Fibroblast of lung (primary cell): ENCODE measurements around the gene SCIMP.
"Not testable (repeated sequence)": the region's sequence is repeated elsewhere in the genome, so short reads cannot be mapped to it uniquely, and the experiment has no call there.

Source experiments
- EZH2 ChIP-seq: IDR thresholded peaks from 2 replicates; pipeline ENCODE4 v1.5.1; 2012; ENCODE audit warnings: low read length, control low read depth, mild to moderate bottlenecking; ENCODE audit errors: missing control alignments
- TF ChIP-seq, protein P1 (sequence below), 2 donors: IDR thresholded peaks in 1 of 2; conservative IDR thresholded peaks in 1 of 2; 1 replicate in 1 of 2; 2 replicates in 1 of 2; pipeline ENCODE4 v1.5.1; 2011 to 2012; ENCODE audit warnings: low read length in 2 of 2, control low read depth in 1 of 2, inconsistent platforms in 1 of 2, low read depth in 1 of 2, mild to moderate bottlenecking in 1 of 2

GRCh38 chr17:5161793-5162192 is 72.9 kb downstream of the SCIMP start:
- not testable (repeated sequence) for TF ChIP-seq EZH2
- TF ChIP-seq, protein P1, sequence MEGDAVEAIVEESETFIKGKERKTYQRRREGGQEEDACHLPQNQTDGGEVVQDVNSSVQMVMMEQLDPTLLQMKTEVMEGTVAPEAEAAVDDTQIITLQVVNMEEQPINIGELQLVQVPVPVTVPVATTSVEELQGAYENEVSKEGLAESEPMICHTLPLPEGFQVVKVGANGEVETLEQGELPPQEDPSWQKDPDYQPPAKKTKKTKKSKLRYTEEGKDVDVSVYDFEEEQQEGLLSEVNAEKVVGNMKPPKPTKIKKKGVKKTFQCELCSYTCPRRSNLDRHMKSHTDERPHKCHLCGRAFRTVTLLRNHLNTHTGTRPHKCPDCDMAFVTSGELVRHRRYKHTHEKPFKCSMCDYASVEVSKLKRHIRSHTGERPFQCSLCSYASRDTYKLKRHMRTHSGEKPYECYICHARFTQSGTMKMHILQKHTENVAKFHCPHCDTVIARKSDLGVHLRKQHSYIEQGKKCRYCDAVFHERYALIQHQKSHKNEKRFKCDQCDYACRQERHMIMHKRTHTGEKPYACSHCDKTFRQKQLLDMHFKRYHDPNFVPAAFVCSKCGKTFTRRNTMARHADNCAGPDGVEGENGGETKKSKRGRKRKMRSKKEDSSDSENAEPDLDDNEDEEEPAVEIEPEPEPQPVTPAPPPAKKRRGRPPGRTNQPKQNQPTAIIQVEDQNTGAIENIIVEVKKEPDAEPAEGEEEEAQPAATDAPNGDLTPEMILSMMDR (conservative IDR thresholded peaks at IDR 0.05 in 1 of 2, IDR thresholded peaks at IDR 0.05 in 1 of 2; ENCODE audit: low read depth in 1 of 2, low read length in 2 of 2) = not testable (repeated sequence)
